Measurements from ENCODE around the gene AMOTL2. TPM values are rescaled to one million over a fixed set of nuclear protein-coding genes. Genes with fewer than 3 reads are reported as not detected.
A peak's percentile ranks its signal among the peaks of the same experiment; 100 is the strongest.

Gene AMOTL2
- polyA plus RNA-seq, 1 of the 3 experiments (the other 2 are of a cell fraction): 185 TPM

GRCh38 chr3:134369231-134369741, 5.0 kb downstream of the AMOTL2 start (continued):
- no peak for TF ChIP-seq FOXM1 (IDR thresholded peaks at IDR 0.05; ENCODE audit: low read depth)
- TF ChIP-seq SIN3A (IDR thresholded peaks at IDR 0.05; ENCODE audit: borderline replicate concordance, low read depth, low read length): peak; percentile 50; the same call in 1 of the 2 replicates
- TF ChIP-seq ELF1 (IDR thresholded peaks at IDR 0.05): no peak
- TF ChIP-seq TCF12 (IDR thresholded peaks at IDR 0.05): peak; percentile 64
- TF ChIP-seq NFIC (IDR thresholded peaks at IDR 0.05; ENCODE audit: borderline replicate concordance): no peak; the same call in 1 of the 2 replicates
- TF ChIP-seq JUND (IDR thresholded peaks at IDR 0.05): peak; percentile 48; the same call in 1 of the 2 replicates
- TF ChIP-seq PBX3 (IDR thresholded peaks at IDR 0.05): no peak
- peak; percentile 44; the same call in 1 of the 2 replicates for TF ChIP-seq FOSL2 (IDR thresholded peaks at IDR 0.05; ENCODE audit: borderline replicate concordance, low read depth)
- TF ChIP-seq TEAD4 (IDR thresholded peaks at IDR 0.05; ENCODE audit: borderline replicate concordance, insufficient read depth): peak; percentile 64; the same call in 1 of the 2 replicates
- TF ChIP-seq MEF2A (IDR thresholded peaks at IDR 0.05; ENCODE audit: borderline replicate concordance, low read depth): no peak
- TF ChIP-seq GATA2 (CRISPR knock-in tag; IDR thresholded peaks at IDR 0.05): no peak
- no peak for TF ChIP-seq FOXJ3 (CRISPR knock-in tag; IDR thresholded peaks at IDR 0.05)
- no peak; the same call in 1 of the 2 replicates for TF ChIP-seq RAD21 (IDR thresholded peaks at IDR 0.05; ENCODE audit: low read length)
- TF ChIP-seq GABPA (IDR thresholded peaks at IDR 0.05; ENCODE audit: low read depth): no peak
- no peak for TF ChIP-seq CTCF (IDR thresholded peaks at IDR 0.05)
- TF ChIP-seq YY1 (IDR thresholded peaks at IDR 0.05; ENCODE audit: low read depth): no peak
- no peak for TF ChIP-seq ZBTB33 (IDR thresholded peaks at IDR 0.05; ENCODE audit: borderline replicate concordance, low read depth)
- no peak for TF ChIP-seq NRF1 (IDR thresholded peaks at IDR 0.05; ENCODE audit: low read depth, low read length)

- Histone ChIP-seq H3K27ac (ENCODE audit: low read depth in 2 of 2, low read length in 1 of 2) (peak overlapping the region; percentile 64 to 99; a peak in 3 of 4 replicates), H3K9me2 (no peaks in the 10 kb centered on the region), H4K20me1 (ENCODE audit: insufficient read depth) (peaks cover 63% of the 10 kb centered on the region), H3K9me3 (no peaks in the 10 kb centered on the region), H3K27me3 (ENCODE audit: insufficient read depth) (no peaks in the 10 kb centered on the region), H3K4me3 (ENCODE audit: low read depth in 2 of 2, low read length in 1 of 2) (no peak overlapping the region), H3K36me3 (replicated peaks in 1 of 2; ENCODE audit: control insufficient read depth in 1 of 2, insufficient read depth in 2 of 2, low read length in 1 of 2) (peaks cover 67 to 70% of the 10 kb centered on the region in 2 experiments), H3K9ac (peak overlapping the region; percentile 100), H3K4me1 (ENCODE audit: control insufficient read depth in 1 of 2, insufficient read depth in 2 of 2, low read depth in 1 of 2, low read length in 1 of 2) (peaks cover 12 to 79% of the 10 kb centered on the region in 2 experiments; a peak in 3 of 4 replicates), H3K4me2 (peak overlapping the region; percentile 89), H3F3A (replicated peaks; ENCODE audit: insufficient read depth) (peaks cover 78% of the 10 kb centered on the region), H3K79me2 (ENCODE audit: insufficient read depth) (peaks cover 79% of the 10 kb centered on the region), H2AFZ (ENCODE audit: low read depth) (no peak overlapping the region)
- 94% methylated on average over 4 of the region's 4 CpGs for WGBS (ENCODE audit: low lambda C conversion rate)
- ChIA-PET CTCF (no interaction called here), POLR2A (no interaction called here)
- no peak for DNase-seq
- no peak for TF ChIP-seq NFIC (IDR thresholded peaks at IDR 0.05; ENCODE audit: borderline replicate concordance)
- peak; percentile 3; the same call in 1 of the 2 replicates for TF ChIP-seq POLR2AphosphoS5 (IDR thresholded peaks at IDR 0.05; ENCODE audit: low read depth, low read length)
Observed at GRCh38 chr3:134368751-134369105, 5.5 kb downstream of the AMOTL2 start.

Data from SK-N-SH (cell line).